ENCODE data around the gene SMYD3. TPM values are rescaled to one million over a fixed set of nuclear protein-coding genes. Genes with fewer than 3 reads are reported as not detected.

The SMYD3 gene
- total RNA-seq, 3 donors from 2014 or later (not counting 1 experiment from before 2014, with no cell fraction given), result 43.6 to 48.0 (median 46.1) TPM

GRCh38 chr1:245957427-245957826 lies 549.7 kb downstream of the SMYD3 start:
- 78% methylated on average over 7 of the region's 7 CpGs for WGBS (ENCODE audit: insufficient coverage)
- no peak overlapping the region for H3K27ac ChIP-seq (ENCODE audit: low read length)

GRCh38 chr1:245956225-245956624 lies 550.9 kb downstream of the SMYD3 start:
- Mint-ChIP-seq H3K4me1 (peaks cover 30 to 31% of the 10 kb centered on the region in 2 donors), H3K27ac (no peak overlapping the region), H3K36me3 (no peaks in the 10 kb centered on the region), H3K27me3 (ENCODE audit: low read depth in 2 of 2) (no peaks in the 10 kb centered on the region), H3K4me3 (peak overlapping the region; percentile 35), H3K9me3 (no peaks in the 10 kb centered on the region)
- intact Hi-C loops (cut with micrococcal nuclease), result loop anchor here (10.0 kb wide), 1 partner anchor 61 kb away; no protein-coding TSS in a partner anchor
- 12% methylated on average over 4 of the region's 4 CpGs for WGBS (ENCODE audit: insufficient coverage)
- Histone ChIP-seq H3K9me3 (ENCODE audit: control insufficient read depth, insufficient read depth, low read length) (no peaks in the 10 kb centered on the region), H3K36me3 (ENCODE audit: control insufficient read depth, insufficient read depth, low read length) (no peaks in the 10 kb centered on the region), H3K4me1 (ENCODE audit: control insufficient read depth, insufficient read depth, low read length) (peaks cover 35% of the 10 kb centered on the region), H3K4me3 (ENCODE audit: low read length) (no peak overlapping the region), H3K27me3 (ENCODE audit: control insufficient read depth, insufficient read depth, low read length) (no peaks in the 10 kb centered on the region), H3K27ac (ENCODE audit: low read length) (peak overlapping the region; percentile 81)
- no peak for TF ChIP-seq CTCF (IDR thresholded peaks at IDR 0.05)
- ATAC-seq (peak; percentile 71 to 78 (median 72)), DNase-seq (peak; percentile 33 to 72)

More at GRCh38 chr1:245957427-245957826, 549.7 kb downstream of the SMYD3 start:
- Mint-ChIP-seq H3K27ac (no peak overlapping the region), H3K27me3 (ENCODE audit: low read depth in 2 of 2) (no peaks in the 10 kb centered on the region), H3K4me3 (no peak overlapping the region), H3K36me3 (no peaks in the 10 kb centered on the region), H3K9me3 (no peaks in the 10 kb centered on the region), H3K4me1 (peaks cover 25 to 29% of the 10 kb centered on the region in 2 donors)
- no peak for ATAC-seq
- Histone ChIP-seq H3K4me3 (ENCODE audit: low read length) (no peak overlapping the region), H3K27me3 (ENCODE audit: control insufficient read depth, insufficient read depth, low read length) (no peaks in the 10 kb centered on the region), H3K4me1 (ENCODE audit: control insufficient read depth, insufficient read depth, low read length) (peaks cover 35% of the 10 kb centered on the region), H3K36me3 (ENCODE audit: control insufficient read depth, insufficient read depth, low read length) (no peaks in the 10 kb centered on the region), H3K9me3 (ENCODE audit: control insufficient read depth, insufficient read depth, low read length) (no peaks in the 10 kb centered on the region)
- no peak for TF ChIP-seq CTCF (IDR thresholded peaks at IDR 0.05)
- intact Hi-C loops (cut with micrococcal nuclease), result loop anchor here (10.0 kb wide), 1 partner anchor 63 kb away; no protein-coding TSS in a partner anchor
- DNase-seq, result no peak

- Mint-ChIP-seq H3K36me3 (no peaks in the 10 kb centered on the region), H3K9me3 (no peaks in the 10 kb centered on the region), H3K4me3 (peak overlapping the region; percentile 67), H3K27me3 (ENCODE audit: low read depth in 2 of 2) (no peaks in the 10 kb centered on the region), H3K4me1 (peaks cover 25 to 31% of the 10 kb centered on the region in 2 donors), H3K27ac (no peak overlapping the region)
- H3K4me3 ChIP-seq (ENCODE audit: low read length), result peak overlapping the region; percentile 47
- DNase-seq (peak in 1 of 2 donors; percentile 57), ATAC-seq (peak; percentile 57 to 79 (median 63))
- no peaks in the 10 kb centered on the region for H3K9me3 ChIP-seq (ENCODE audit: control insufficient read depth, insufficient read depth, low read length)
- intact Hi-C loops (cut with micrococcal nuclease), result loop anchor here (10.0 kb wide), 1 partner anchor 59 kb away; no protein-coding TSS in a partner anchor
- no peaks in the 10 kb centered on the region for H3K27me3 ChIP-seq (ENCODE audit: control insufficient read depth, insufficient read depth, low read length)
- no peaks in the 10 kb centered on the region for H3K36me3 ChIP-seq (ENCODE audit: control insufficient read depth, insufficient read depth, low read length)
- no peak for TF ChIP-seq CTCF (IDR thresholded peaks at IDR 0.05)
- H3K4me1 ChIP-seq (ENCODE audit: control insufficient read depth, insufficient read depth, low read length), result peaks cover 35% of the 10 kb centered on the region
- H3K27ac ChIP-seq (ENCODE audit: low read length), result peak overlapping the region; percentile 100
- 13% methylated on average over 5 of the region's 8 CpGs for WGBS (ENCODE audit: insufficient coverage)
Observed at GRCh38 chr1:245953876-245954660, 553.0 kb downstream of the SMYD3 start.

Data from natural killer cell (primary cell).